Measurements from ENCODE around the gene MRPS15.

MRPS15 gene

DNA sequence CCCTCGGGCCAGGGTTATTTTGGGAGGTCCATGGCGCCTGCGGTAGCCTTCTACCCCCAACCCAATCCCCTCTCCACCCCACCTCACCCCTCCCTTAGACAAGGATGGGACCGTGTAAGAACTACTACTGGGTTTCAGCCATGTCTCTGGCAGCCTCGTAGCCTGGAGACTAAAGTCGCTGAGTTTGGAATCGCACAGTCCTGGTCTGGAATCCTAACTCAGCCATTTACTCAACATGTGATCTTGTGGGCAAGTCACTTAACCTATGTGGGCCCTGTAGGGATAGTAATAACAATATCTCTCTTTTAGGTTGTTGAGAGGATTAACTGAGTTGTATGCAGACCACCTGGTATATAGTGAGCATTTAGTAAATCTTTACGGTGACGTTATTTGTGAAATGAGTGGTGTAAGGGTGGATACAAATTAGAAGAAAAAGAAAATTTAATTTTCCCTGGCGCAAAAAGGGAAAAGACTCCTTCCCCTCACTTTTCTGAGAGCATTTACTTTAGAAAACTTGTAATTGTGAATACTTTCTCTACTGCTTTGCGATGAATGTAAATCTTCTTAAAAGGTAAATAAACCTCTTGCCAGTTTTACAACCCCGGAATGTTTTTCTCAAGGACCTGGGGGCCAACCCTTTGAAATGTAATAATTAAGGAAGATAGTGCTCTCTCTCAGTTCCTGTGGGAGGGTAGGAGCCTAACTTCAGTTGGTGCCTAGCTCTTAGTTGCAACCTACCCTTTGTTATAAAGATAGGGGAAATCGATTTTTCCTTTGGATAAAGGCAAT, 615 bp upstream of the MRPS15 start (continued):
- TF ChIP-seq, protein P1, sequence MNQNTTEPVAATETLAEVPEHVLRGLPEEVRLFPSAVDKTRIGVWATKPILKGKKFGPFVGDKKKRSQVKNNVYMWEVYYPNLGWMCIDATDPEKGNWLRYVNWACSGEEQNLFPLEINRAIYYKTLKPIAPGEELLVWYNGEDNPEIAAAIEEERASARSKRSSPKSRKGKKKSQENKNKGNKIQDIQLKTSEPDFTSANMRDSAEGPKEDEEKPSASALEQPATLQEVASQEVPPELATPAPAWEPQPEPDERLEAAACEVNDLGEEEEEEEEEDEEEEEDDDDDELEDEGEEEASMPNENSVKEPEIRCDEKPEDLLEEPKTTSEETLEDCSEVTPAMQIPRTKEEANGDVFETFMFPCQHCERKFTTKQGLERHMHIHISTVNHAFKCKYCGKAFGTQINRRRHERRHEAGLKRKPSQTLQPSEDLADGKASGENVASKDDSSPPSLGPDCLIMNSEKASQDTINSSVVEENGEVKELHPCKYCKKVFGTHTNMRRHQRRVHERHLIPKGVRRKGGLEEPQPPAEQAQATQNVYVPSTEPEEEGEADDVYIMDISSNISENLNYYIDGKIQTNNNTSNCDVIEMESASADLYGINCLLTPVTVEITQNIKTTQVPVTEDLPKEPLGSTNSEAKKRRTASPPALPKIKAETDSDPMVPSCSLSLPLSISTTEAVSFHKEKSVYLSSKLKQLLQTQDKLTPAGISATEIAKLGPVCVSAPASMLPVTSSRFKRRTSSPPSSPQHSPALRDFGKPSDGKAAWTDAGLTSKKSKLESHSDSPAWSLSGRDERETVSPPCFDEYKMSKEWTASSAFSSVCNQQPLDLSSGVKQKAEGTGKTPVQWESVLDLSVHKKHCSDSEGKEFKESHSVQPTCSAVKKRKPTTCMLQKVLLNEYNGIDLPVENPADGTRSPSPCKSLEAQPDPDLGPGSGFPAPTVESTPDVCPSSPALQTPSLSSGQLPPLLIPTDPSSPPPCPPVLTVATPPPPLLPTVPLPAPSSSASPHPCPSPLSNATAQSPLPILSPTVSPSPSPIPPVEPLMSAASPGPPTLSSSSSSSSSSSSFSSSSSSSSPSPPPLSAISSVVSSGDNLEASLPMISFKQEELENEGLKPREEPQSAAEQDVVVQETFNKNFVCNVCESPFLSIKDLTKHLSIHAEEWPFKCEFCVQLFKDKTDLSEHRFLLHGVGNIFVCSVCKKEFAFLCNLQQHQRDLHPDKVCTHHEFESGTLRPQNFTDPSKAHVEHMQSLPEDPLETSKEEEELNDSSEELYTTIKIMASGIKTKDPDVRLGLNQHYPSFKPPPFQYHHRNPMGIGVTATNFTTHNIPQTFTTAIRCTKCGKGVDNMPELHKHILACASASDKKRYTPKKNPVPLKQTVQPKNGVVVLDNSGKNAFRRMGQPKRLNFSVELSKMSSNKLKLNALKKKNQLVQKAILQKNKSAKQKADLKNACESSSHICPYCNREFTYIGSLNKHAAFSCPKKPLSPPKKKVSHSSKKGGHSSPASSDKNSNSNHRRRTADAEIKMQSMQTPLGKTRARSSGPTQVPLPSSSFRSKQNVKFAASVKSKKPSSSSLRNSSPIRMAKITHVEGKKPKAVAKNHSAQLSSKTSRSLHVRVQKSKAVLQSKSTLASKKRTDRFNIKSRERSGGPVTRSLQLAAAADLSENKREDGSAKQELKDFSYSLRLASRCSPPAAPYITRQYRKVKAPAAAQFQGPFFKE (tag by site-specific recombination; IDR thresholded peaks at IDR 0.05; ENCODE audit: borderline replicate concordance): no peak
- TF ChIP-seq SCRT1 (tag by site-specific recombination; IDR thresholded peaks at IDR 0.05; ENCODE audit: borderline replicate concordance) (no peak), ZNF610 (tag by site-specific recombination; IDR thresholded peaks at IDR 0.05; ENCODE audit: borderline replicate concordance) (no peak), ZNF24 (tag by site-specific recombination; IDR thresholded peaks at IDR 0.05) (0 out of 2 replicates have a peak, but pooled peaks have one; percentile 11), ZNF223 (tag by site-specific recombination; IDR thresholded peaks at IDR 0.05) (no peak), ZNF292 (tag by site-specific recombination; IDR thresholded peaks at IDR 0.05; ENCODE audit: borderline replicate concordance, low read depth) (no peak), OVOL3 (tag by site-specific recombination; IDR thresholded peaks at IDR 0.05) (no peak), ZNF558 (tag by site-specific recombination; IDR thresholded peaks at IDR 0.05) (no peak), KLF16 (tag by site-specific recombination; IDR thresholded peaks at IDR 0.05) (no peak), ZNF521 (tag by site-specific recombination; IDR thresholded peaks at IDR 0.05) (no peak), FEZF1 (tag by site-specific recombination; IDR thresholded peaks at IDR 0.05) (peak; percentile 65; the same call in 1 of the 2 replicates), TSHZ1 (tag by site-specific recombination; IDR thresholded peaks at IDR 0.05; ENCODE audit: borderline replicate concordance) (no peak), REPIN1 (tag by site-specific recombination; IDR thresholded peaks at IDR 0.05; ENCODE audit: low read depth) (peak; percentile 74; the same call in 1 of the 2 replicates), ZNF510 (tag by site-specific recombination; IDR thresholded peaks at IDR 0.05; ENCODE audit: insufficient replicate concordance) (no peak), ZNF596 (tag by site-specific recombination; IDR thresholded peaks at IDR 0.05) (peak; percentile 56; the same call in 1 of the 2 replicates), ZNF660 (tag by site-specific recombination; IDR thresholded peaks at IDR 0.05) (no peak; the same call in 1 of the 2 replicates), HOXD13 (CRISPR knock-in tag; IDR thresholded peaks at IDR 0.05; ENCODE audit: borderline replicate concordance) (no peak), ZNF639 (tag by site-specific recombination; IDR thresholded peaks at IDR 0.05) (no peak), ZNF341 (tag by site-specific recombination; IDR thresholded peaks at IDR 0.05; ENCODE audit: low read depth) (no peak), PATZ1 (tag by site-specific recombination; IDR thresholded peaks at IDR 0.05) (peak; percentile 2; the same call in 1 of the 2 replicates), ZNF169 (tag by site-specific recombination; IDR thresholded peaks at IDR 0.05) (no peak), ZNF514 (tag by site-specific recombination; IDR thresholded peaks at IDR 0.05) (no peak), ZNF274 (IDR thresholded peaks at IDR 0.05; ENCODE audit: low read length) (no peak), ZNF274 (tag by site-specific recombination; IDR thresholded peaks at IDR 0.05; ENCODE audit: borderline replicate concordance) (no peak)
- TF ChIP-seq, protein P2, sequence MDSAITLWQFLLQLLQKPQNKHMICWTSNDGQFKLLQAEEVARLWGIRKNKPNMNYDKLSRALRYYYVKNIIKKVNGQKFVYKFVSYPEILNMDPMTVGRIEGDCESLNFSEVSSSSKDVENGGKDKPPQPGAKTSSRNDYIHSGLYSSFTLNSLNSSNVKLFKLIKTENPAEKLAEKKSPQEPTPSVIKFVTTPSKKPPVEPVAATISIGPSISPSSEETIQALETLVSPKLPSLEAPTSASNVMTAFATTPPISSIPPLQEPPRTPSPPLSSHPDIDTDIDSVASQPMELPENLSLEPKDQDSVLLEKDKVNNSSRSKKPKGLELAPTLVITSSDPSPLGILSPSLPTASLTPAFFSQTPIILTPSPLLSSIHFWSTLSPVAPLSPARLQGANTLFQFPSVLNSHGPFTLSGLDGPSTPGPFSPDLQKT (IDR thresholded peaks at IDR 0.05; ENCODE audit: borderline replicate concordance, low read depth, low read length): no peak
